Esophagus squamous epithelium (tissue), 4 donors: ENCODE measurements around the gene SDHB.

Experiments
- CTCF ChIP-seq, 6 experiments: fragments of 450-650 bp in 4 of 6; fragments of 200-600 bp in 2 of 6; sonication (generic) in 2 of 6; IDR thresholded peaks; one replicate each; pipeline ENCODE4 v1.5.1; 2016 to 2019; ENCODE audit warnings: antibody characterized with exemption in 6 of 6, mild to moderate bottlenecking in 4 of 6, moderate library complexity in 4 of 6
- POLR2A ChIP-seq, 4 donors: fragments of 450-650 bp; IDR thresholded peaks; one replicate each; pipeline ENCODE4 v1.6.1; 2017; ENCODE audit warnings: antibody characterized with exemption in 4 of 4, mild to moderate bottlenecking in 4 of 4, moderate library complexity in 3 of 4

GRCh38 chr1:17069452-17070162 is 15.8 kb upstream of the SDHB start:
- TF ChIP-seq CTCF (IDR thresholded peaks at IDR 0.05) (no peak), POLR2A (IDR thresholded peaks at IDR 0.05) (no peak)
